ENCODE measurements around the gene IGF2R.

GRCh38 chr6:160063771-160064413 is 95.0 kb downstream of the IGF2R start:
- no peak for TF ChIP-seq CTCF (IDR thresholded peaks at IDR 0.05)
- TF ChIP-seq POLR2AphosphoS5 (IDR thresholded peaks at IDR 0.05), result peak; percentile 27
